ENCODE measurements around the gene FXYD7. TPM values are rescaled to one million over a fixed set of nuclear protein-coding genes. Genes with fewer than 3 reads are reported as not detected.

Gene FXYD7
- total and polyA plus RNA-seq, 8 donors: 0.23 to 0.61 TPM; not detected in 6

GRCh38 chr19:35167251-35168119 is 24.4 kb downstream of the FXYD7 start:
- H3K36me3 ChIP-seq: no peaks in the 10 kb centered on the region
- H3K4me3 ChIP-seq: no peak overlapping the region
- 73 to 76% methylated on average over 5 of the region's 5 CpGs for WGBS, 2 donors
- FAIRE-seq (no peak), DNase-seq (no peak), ATAC-seq (peak in 1 of 4 donors; percentile 23)
- no peaks in the 10 kb centered on the region for H3K27me3 ChIP-seq
- intact Hi-C loops (cut with DNase I): no loop called here
- no peak for TF ChIP-seq CTCF (IDR thresholded peaks at IDR 0.05)
- H3K4me1 ChIP-seq: no peaks in the 10 kb centered on the region
- H3K9me3 ChIP-seq: no peaks in the 10 kb centered on the region
- H3K27ac ChIP-seq: no peak overlapping the region

- no peak for TF ChIP-seq CTCF (IDR thresholded peaks at IDR 0.05)
- Histone ChIP-seq H3K36me3 (no peaks in the 10 kb centered on the region), H3K27me3 (no peaks in the 10 kb centered on the region), H3K27ac (no peak overlapping the region), H3K4me1 (no peaks in the 10 kb centered on the region), H3K9me3 (no peaks in the 10 kb centered on the region), H3K4me3 (no peak overlapping the region)
- intact Hi-C loops (cut with DNase I): no loop called here
- no peak for DNase-seq
- ATAC-seq: peak in 1 of 4 donors; percentile 56
- WGBS, 2 donors: 64 to 71% methylated on average over 3 of the region's 3 CpGs
- FAIRE-seq: no peak
Observed at GRCh38 chr19:35168196-35168595, 25.1 kb downstream of the FXYD7 start.

- no peaks in the 10 kb centered on the region for H3K27me3 ChIP-seq
- no peak for ATAC-seq
- TF ChIP-seq CTCF (IDR thresholded peaks at IDR 0.05): no peak
- no peak overlapping the region for H3K27ac ChIP-seq
- H3K36me3 ChIP-seq: no peaks in the 10 kb centered on the region
- intact Hi-C loops (cut with DNase I): no loop called here
- H3K9me3 ChIP-seq: no peaks in the 10 kb centered on the region
- no peaks in the 10 kb centered on the region for H3K4me1 ChIP-seq
- H3K4me3 ChIP-seq: no peak overlapping the region
- WGBS, 2 donors: 72 to 74% methylated on average over 17 to 18 of the region's 18 CpGs
- FAIRE-seq: no peak
- no peak for DNase-seq
Observed at GRCh38 chr19:35169221-35169995, 26.4 kb downstream of the FXYD7 start.

- DNase-seq (no peak), FAIRE-seq (no peak), ATAC-seq (no peak)
- Histone ChIP-seq H3K36me3 (no peaks in the 10 kb centered on the region), H3K4me1 (no peaks in the 10 kb centered on the region), H3K4me3 (no peak overlapping the region), H3K27ac (no peak overlapping the region), H3K9me3 (no peaks in the 10 kb centered on the region), H3K27me3 (no peaks in the 10 kb centered on the region)
- 66 to 77% methylated on average over 7 of the region's 7 CpGs for WGBS, 2 donors
- no peak for TF ChIP-seq CTCF (IDR thresholded peaks at IDR 0.05)
- intact Hi-C loops (cut with DNase I): no loop called here
Observed at GRCh38 chr19:35170359-35171061, 27.5 kb downstream of the FXYD7 start.
